ENCODE results near the gene KIFC3.
"Not testable (repeated sequence)": the region's sequence is repeated elsewhere in the genome, so short reads cannot be mapped to it uniquely, and the experiment has no call there.

KIFC3 gene

DNA sequence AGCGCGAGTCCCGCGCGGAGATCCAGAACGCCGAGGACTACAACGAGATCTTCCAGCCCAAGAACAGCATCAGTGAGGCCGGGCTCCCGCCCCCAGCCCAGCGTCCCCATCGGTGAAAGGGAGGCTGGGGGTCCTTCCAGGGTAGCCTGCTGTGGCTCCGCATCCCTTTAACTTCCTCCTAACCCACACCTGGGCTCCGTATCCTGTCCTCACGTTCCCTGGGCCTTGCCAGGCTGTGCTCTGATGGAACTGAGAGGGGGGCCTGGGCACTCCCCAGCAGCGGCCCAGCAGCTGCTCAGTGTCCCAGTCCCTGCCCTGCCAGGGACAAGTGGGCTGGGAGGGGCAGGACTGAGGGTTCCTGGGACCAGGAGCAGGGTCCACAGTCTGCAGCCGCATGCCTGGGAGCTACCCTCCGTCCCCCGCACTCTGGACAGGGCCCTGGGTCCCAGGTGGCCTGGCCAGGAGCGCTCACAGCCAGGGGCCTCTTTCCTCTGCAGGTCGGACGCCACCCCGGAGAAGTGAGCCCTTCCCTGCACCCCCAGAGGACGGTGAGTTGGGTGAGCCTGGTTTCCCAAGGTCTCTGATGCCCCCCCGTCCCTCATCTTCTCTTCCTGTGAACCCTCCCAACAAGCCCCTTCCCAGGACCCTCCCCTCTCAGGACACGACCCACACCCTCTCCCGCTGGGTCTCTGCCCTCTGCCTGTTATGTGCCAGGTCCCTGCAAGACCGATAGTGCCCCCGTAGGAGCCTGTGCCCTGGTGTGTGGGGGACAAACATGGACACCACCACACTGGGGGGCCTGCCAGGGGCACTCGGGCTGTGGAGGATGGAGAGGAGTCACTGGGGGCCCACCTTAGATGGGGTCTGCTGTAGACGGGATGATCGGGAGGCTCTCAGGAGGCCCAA is 48.6 kb downstream of the KIFC3 start:
- no peak for DNase-seq (ENCODE audit: low read depth in 2 of 2)

DNA sequence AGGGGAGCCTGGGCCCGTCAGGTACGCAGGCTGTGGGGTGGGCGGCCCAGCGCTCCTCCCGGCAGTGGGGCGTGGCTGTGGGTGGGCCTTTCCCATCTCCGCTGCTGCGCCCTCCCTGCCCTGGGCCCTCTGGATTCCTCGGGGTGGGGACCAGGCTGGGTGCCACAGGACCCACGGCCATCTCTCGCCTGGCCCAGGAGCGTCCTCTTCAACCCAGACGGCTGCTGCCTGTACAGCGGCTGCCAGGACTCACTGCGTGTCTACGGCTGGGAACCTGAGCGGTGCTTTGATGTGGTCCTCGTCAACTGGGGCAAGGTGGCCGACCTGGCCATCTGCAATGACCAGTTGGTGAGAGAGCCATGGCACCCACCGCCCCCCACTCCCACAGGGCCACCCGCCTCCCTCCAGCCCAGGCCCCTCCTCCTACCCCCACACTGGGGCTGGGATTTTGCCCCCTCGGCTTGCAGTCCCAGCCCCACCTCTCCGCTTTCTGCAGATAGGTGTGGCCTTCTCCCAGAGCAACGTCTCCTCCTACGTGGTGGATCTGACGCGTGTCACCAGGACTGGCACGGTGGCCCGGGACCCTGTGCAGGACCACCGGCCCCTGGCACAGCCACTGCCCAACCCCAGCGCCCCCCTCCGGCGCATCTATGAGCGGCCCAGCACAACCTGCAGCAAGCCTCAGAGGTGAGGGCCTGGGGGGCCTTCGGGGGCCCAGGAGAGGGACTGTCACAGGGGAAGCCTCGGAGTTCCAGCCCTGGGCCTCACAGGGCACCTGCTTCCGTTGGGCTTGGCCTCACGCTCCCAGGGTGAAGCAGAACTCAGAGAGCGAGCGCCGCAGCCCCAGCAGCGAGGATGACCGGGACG is 49.5 kb downstream of the KIFC3 start:
- no peak for DNase-seq (ENCODE audit: low read depth in 2 of 2)

DNA sequence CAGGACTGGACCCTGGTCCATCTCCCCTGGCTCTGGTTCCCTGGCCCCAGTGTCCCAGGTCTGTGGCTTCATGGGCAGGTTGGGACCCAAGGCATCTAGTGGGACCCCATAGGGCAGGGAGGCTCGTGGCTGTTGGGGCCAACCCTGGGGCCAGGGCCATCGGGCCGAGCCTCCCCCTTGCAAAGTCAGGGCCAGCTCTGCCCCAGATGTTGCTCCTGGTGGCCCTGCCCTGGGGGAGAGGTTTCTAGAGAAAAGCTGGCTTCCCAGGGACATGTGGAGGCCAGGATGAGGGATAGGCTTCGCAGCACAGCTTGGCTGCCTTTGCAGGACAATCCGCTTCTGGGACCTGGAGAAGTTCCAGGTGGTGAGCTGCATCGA is 50.1 kb downstream of the KIFC3 start:
- no peak for DNase-seq (ENCODE audit: low read depth in 2 of 2)

DNA sequence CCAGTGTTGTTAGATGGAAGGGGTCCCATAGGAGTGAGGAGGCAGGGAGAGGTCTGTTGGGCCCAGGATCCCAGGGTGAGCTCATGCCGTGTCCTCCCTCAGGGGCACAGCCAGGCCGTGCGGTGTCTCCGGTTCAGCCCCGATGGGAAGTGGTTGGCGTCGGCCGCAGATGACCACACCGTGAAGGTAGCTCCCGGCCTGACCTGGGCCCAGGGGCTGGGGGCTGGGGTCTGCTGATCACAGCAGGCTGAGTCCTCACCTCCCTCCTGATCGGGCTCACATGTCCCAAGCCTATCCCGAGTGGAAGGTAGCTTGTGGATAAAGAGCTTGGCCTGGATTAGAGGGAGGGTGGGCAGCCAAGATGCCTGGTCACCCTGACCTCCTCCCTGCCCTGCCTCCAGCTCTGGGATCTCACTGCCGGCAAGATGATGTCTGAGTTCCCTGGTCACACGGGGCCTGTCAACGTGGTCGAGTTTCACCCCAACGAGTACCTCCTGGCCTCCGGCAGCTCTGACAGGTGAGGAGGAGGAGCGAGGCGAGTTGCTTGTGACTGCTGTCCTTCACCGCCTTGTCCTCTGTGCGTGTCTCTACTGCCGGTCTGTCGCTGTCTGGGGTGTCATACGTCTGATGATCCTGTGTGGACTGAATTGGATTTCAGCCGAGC is 50.6 kb downstream of the KIFC3 start:
- no peak for DNase-seq (ENCODE audit: low read depth in 2 of 2)

DNA sequence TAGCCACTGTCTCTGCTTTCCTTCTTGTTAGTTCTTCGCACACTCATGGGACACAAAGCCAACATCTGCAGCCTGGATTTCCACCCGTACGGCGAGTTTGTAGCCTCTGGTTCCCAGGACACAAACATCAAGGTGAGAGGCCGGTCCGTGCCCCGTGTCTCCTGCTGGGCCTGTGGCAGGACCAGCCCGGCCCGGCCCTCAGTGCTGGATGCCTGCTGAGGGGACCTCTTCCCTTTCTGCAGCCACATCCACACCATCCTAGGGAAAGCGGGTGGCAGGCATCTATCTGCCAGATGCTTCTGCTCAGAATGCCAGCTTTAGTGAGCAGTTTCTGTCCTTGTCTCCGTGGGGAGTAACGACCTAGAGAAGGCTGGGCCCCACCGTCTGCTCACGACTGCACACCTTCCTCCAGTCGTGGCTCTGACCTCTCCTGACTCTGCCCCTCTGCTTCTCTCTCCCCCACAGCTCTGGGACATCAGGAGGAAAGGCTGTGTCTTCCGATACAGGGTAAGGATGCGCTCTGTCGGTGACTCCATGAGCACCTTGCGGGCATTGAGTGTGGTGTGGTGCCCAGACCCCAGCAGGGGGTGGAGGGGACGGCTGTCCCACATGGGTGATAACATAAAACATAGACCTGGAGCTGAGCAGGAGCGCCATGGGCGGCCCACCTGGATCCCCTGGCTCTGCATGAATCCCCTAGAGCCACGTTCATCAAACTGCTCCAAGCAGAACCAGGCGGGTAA is 51.3 kb downstream of the KIFC3 start:
- DNase-seq (ENCODE audit: low read depth in 2 of 2): no peak

DNA sequence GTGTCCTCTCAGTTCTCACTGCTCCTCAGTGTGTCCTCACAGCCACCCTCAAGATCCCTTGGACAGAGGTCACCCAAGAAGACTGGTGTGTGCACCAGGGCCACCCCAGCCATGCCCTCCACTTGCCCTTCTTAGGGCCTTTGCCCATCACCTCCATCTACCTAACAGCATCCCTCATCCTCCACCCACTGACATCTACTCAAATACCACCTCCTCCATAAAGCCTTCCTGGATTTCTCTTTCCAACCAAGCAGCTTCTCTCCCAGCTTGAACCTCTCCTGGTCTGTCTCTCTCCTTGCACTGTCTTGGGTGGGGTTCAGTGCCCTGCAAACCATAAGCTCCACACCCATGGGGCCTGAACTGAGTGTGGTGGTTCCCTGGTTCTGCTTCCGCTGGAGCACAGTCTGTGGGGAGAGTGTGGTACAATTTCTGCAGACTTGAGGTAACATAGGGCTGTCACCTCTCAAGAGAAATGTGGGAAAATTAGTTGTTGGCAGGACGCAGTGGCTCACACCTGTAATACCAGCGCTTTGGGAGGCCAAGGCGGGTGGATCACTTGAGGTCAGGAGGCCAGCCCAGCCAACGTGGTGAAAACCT is 52.3 kb downstream of the KIFC3 start:
- no peak for DNase-seq (ENCODE audit: low read depth in 2 of 2)

DNA sequence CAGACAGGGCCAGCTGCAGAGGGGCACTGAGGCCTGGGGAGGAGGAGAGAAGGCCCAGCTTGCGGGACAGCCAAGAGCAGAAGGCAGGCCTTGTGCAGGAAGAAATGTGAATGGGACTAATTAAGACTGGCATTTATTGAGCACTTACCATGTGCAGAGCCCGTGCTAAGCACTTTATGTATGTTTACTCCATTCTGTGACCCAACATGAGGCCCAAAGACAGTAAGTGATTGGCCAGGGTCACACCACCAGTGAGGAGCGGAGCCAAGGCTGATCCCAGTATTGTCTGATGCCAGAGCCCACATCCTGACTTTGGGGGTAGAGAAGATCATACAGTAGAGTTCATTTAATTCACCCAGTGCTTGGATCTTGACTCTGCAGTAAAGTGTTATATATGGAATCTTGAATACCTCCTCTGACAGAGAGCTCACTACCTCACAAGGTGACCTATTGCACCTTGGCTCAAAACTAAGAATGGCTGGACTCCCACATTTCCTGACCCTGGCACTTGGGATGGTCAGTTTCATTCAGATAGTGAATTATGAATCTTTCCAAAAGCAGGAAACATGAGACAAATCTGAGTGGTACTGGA is 53.1 kb downstream of the KIFC3 start:
- DNase-seq (ENCODE audit: low read depth in 2 of 2): no peak

DNA sequence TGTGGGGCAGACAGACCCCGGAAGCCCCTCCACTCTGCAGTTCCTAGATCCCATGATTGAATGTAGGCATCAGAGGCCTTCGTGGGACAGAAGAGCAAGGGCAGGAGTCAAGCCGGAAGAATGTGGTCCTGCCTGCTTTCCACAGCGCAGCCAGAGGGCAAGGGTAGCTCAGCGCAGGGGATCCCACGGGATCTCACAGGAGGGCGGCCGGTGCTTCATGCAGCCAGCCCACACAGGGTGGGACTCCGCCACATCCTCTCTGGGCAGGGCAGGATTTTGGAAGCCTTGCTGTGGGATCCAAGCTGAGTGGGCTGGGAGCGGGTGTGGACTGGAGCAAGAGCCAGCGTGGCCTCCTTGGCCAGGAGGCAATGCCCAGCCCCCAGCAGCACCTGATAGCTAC is 53.7 kb downstream of the KIFC3 start:
- no peak for DNase-seq (ENCODE audit: low read depth in 2 of 2)

DNA sequence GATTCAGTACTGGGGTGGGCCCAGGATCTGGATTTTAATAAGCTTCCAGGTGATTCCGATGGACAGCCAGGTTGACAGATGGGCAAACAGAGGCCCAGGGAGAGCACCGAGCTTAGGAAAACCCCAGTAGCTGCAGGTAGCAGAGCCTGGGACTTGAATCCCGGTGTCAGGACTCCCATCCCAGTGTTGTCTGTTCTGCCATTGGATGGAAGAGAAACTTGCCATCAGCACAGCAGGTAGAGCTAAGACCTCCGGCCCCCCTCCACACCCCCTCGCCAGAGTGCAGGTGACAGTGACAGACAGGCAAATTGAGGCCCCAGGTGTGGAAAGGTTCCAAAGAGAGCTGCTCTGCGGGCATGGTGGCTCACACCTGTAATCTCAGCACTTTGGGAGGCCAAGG is 54.3 kb downstream of the KIFC3 start:
- DNase-seq (ENCODE audit: low read depth in 2 of 2): no peak

DNA sequence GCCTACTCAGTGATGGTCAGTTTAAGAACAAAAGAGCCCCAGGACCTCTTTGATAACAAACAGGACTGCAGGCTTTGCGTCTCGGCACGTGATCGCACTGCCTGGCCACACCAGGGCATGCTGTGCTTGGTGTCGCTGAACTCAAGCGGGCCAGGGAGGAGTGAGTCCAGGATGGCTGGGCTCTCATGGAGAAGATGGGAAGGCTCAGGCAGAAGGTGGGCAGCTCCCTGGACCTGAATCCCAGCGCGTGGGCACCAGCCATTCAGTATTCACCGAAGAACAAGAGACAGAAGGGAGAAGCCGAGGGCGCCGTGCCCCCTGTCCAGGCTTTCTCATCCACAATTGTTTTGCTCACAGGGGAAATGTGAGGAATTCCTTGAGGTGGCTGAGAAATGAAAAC is 54.8 kb downstream of the KIFC3 start:
- DNase-seq (ENCODE audit: low read depth in 2 of 2): no peak

DNA sequence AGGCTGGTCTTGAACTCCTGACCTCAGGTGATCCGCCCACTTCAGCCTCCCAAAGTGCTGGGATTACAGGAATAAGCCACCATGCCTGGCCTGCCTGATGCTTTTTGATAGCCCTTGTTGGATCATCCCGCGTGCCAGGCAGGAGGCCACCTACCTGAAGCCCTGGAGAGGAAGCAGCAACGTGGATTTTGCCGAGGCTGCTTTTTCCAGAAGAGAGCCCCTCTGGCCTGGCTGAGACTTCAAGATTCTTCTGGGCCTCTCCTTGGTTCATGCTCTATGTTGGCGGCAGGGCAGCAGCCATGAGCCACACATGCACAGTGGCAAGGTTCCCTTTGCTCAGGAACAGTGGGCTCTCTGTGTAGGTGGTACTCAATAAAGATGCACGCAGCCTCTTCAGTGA is 55.2 kb downstream of the KIFC3 start:
- DNase-seq (ENCODE audit: low read depth in 2 of 2): no peak

DNA sequence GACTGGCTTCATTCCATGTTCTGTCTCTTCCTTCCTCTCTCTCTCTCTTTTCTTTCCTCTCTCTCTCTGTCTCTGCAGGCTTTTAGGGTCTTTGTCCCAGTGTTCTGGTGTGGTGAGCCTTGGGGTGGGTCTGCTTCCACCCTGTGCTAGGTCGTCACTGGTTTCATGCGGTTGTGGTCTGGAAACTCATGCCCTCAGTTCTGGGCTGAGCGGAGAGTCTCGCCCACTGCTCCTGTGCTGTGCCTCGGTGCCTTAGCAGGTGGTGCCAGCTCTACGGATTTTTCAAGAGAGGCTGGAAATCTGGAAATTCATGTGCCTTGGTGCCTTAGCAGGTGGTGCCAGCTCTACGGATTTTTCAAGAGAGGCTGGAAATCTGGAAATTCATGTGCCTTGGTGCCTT is 56.0 kb downstream of the KIFC3 start:
- DNase-seq (ENCODE audit: low read depth in 2 of 2): not testable (repeated sequence)

DNA sequence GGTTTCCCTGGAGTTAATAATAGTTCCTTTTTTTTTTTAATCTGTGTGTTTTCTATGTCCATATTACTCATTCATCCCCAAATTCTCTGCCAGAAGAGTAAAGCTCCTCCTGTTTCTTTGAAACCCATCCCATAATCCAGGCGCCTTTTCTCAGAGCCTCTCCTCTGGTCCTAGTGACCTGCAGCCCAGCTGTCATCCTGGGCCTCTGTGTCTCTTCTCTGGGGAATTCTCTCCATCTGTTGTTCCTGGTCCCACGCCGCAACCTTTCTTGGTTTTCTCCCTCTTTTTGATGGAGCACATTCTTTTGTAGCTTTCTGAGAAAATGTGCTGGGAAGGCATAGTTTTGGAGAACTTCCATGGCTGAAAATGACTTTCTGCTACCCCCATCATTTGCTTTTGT is 56.5 kb downstream of the KIFC3 start:
- no peak for DNase-seq (ENCODE audit: low read depth in 2 of 2)

DNA sequence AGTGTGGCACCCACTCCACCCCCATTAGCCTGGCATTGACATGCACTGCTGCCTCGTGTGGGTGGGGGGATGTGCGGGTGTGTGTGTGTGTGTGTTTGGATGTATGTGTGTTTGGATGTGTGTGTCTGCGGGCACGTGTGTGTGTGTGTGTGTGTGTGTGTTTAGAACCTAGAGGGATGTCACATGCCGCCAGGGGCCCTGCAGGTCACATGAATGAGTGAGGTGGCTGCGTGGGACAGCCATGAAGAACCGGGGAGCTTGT is 57.7 kb downstream of the KIFC3 start:
- DNase-seq (ENCODE audit: low read depth in 2 of 2): no peak

DNA sequence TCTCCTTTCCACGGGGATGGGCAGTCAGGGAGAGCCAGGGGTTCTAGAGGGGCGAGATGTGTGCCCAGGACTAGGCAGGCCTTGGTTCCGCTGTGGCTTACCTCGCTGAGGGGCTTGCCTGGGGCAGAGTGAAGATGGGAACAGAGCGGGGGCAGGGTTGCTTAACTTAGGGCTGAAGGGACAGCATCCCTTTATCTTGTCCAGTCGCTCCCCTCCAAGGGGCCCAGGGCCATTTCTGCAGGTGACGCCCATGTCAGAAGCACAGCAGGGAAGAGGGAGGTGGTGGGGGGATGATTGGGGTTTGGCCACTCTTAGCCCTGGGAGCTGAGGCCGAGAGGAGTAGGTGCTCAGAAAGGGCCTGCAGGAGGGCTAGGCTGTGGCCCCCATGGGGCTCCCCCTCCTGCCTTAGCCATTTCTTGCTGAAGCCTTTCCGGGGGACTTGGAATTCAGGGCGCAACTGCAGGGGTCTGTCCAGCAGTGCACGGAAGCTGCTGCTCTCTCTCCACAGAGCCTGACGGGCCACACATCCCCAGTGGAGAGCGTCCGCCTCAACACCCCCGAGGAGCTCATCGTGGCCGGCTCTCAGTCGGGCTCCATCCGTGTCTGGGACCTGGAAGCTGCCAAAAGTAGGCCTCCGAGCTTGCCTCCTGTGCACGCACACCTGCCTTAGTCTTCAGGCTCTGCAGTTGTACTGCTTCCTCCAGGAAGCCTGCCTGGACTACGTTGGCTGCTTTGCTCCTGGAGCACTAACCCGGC is 58.2 kb downstream of the KIFC3 start:
- DNase-seq (ENCODE audit: low read depth in 2 of 2): no peak

DNA sequence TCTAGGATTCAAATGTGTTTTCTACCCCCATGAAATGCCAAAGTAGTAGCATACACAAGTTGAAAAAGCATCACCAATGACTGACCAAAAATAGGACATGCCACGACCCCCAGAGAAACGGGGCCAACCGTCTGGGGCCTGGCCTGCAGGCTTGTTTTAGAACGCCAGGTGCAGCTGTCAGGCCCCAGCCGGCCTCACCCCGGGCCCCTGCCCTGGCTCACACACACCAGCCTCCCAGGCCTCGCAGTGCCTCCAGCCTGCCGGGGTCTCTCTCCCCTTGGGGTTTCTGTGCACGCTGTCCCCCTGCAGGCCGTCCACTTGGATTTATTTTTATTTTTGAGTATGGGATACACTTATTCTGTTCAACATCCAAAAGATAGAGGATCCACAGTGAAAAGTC is 58.8 kb downstream of the KIFC3 start:
- no peak for DNase-seq (ENCODE audit: low read depth in 2 of 2)

DNA sequence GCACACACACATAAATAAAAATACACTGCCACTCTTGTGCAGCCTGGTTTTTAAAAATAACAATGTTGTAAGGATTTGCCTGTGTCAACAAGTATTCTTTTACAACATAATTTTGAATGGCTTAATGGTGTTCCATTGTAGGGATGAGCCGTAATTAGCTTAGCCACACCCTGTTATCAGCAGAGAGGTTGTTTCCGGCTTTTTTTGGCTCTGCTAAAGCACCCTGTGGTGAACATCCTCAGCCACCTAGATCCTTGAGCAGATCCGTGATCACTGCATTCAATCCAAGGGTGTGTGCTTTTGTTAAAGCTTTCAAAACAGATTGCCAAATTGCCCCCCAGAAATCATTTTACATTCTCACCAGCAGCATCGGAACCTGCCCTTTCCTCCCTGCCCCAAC is 59.7 kb downstream of the KIFC3 start:
- DNase-seq (ENCODE audit: low read depth in 2 of 2): no peak

DNA sequence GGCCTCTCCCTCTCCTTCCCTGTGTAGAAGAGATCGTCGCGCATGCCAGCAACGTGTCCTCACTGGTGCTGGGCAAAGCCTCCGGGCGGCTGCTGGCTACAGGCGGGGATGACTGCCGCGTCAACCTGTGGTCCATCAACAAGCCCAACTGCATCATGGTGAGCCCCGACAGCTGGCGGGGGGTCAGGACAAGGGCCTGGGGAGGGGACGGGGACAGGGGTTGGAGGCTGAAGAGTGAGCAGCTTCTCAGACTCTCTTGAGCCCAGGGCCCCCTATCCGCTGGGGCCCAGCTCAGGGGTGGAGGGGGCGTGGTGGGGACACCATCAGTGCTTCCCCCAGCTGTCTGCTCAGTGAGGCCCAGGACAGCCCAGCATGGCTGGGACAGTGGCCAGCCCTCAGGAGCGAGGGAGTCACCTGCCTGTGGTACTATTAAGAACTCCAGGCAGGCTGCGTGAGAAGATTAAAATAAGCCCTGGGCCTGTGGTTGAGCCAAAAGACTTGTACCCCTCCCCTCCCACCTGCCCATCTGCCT is 60.6 kb downstream of the KIFC3 start:
- no peak for DNase-seq (ENCODE audit: low read depth in 2 of 2)

DNA sequence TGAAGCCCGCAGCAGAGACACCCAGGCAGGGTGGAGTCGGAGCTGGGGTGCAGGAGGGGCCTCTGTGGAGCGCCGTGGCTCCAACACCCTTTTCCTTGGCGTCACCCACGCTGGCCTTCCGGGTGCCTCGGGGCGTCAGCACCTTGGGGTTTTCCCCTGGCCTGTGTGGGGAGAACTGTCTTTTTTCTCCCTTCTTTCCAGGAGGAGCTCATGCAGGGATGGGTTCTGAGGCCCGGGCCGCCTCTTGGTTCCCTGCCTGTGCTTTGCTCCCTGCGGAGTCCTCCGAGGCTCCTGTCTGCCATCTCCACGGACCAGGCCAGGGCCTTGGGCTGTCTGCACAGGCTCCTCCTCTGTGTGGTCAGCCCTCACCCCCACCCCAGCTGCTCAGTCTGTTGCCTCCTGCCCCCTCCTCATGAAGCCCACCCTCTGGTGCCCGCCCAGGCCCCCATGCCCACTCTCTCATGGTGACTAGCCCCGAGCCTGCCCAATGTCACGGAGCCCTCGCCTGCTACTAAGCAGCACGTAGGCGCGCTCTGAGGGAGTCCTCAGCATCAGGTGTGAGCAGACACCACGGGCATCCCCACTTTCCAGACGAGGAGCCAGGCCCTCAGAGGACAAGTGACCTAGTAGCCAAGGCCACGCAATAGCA is 61.7 kb downstream of the KIFC3 start:
- DNase-seq (ENCODE audit: low read depth in 2 of 2): no peak
